ENCODE measurements around the gene DZIP3.

- TF ChIP-seq TAF1 (IDR thresholded peaks at IDR 0.05; ENCODE audit: borderline replicate concordance, low read depth, low read length) (no peak), POLR2A (IDR thresholded peaks at IDR 0.05; ENCODE audit: low read depth, low read length) (no peak)
Measured at GRCh38 chr3:108608750-108609149, 19.2 kb downstream of the DZIP3 start.
